CD14-positive monocyte (primary cell): ENCODE results near the gene ATG4C. TPM values are rescaled to one million over a fixed set of nuclear protein-coding genes. Genes with fewer than 3 reads are reported as not detected.

Experiments
- DNase-seq, 3 donors: peaks; one replicate each; pipeline ENCODE4 v3.0.0-alpha.2; 2011 to 2022
- H2AFZ ChIP-seq: 2 replicates; pipeline ENCODE4 v1.6.0; 2012; ENCODE audit warnings: mild to moderate bottlenecking, low read depth, low read length, inconsistent platforms; ENCODE audit not compliant: insufficient read depth, poor library complexity, severe bottlenecking
- H3K27ac ChIP-seq, 2 donors: 1 replicate in 1 of 2; 2 replicates in 1 of 2; pipeline ENCODE4 v1.5.1; 2012 to 2013; ENCODE audit warnings: low read length in 2 of 2, control low read depth in 1 of 2, inconsistent platforms in 1 of 2, low read depth in 1 of 2, mild to moderate bottlenecking in 1 of 2
- H3K27me3 ChIP-seq, 2 donors: one replicate each; pipeline versions ENCODE4 v1.6.0 to v1.6.1; 2011 to 2013; ENCODE audit warnings: low read length in 2 of 2; ENCODE audit not compliant: control insufficient read depth in 2 of 2, insufficient read depth in 2 of 2
- H3K36me3 ChIP-seq, 2 donors: replicated peaks in 1 of 2; 1 replicate in 1 of 2; 2 replicates in 1 of 2; pipeline versions ENCODE4 v1.5.1 to v1.6.1; 2012 to 2013; ENCODE audit warnings: low read length in 2 of 2, control low read depth in 1 of 2, inconsistent platforms in 1 of 2, mild to moderate bottlenecking in 1 of 2; ENCODE audit not compliant: insufficient read depth in 2 of 2, control insufficient read depth in 1 of 2
- H3K4me1 ChIP-seq, 2 donors: 1 replicate in 1 of 2; 2 replicates in 1 of 2; pipeline versions ENCODE4 v1.5.1 to v1.6.1; 2012 to 2013; ENCODE audit warnings: low read length in 2 of 2, control low read depth in 1 of 2, inconsistent platforms in 1 of 2, mild to moderate bottlenecking in 1 of 2, moderate library complexity in 1 of 2; ENCODE audit not compliant: insufficient read depth in 2 of 2, control insufficient read depth in 1 of 2
- H3K4me2 ChIP-seq: replicated peaks from 2 replicates; pipeline ENCODE3; 2012; ENCODE audit warnings: low read length, moderate library complexity, mild to moderate bottlenecking; ENCODE audit not compliant: poor library complexity, severe bottlenecking; ENCODE audit errors: extremely low read depth
- H3K4me3 ChIP-seq, 3 experiments: fragments of 200-600 bp in 1 of 3; sonication (generic) in 1 of 3; replicated peaks in 1 of 3; 1 replicate in 2 of 3; 2 replicates in 1 of 3; pipeline ENCODE4 v1.5.1; 2011 to 2013; ENCODE audit warnings: low read length in 3 of 3, mild to moderate bottlenecking in 3 of 3, control low read depth in 2 of 3, low read depth in 2 of 3, inconsistent platforms in 1 of 3, moderate library complexity in 1 of 3
- H3K79me2 ChIP-seq: 2 replicates; pipeline ENCODE4 v1.6.0; 2012; ENCODE audit warnings: mild to moderate bottlenecking, control low read depth, inconsistent platforms, low read length, moderate library complexity; ENCODE audit not compliant: insufficient read depth
- H3K9ac ChIP-seq: 2 replicates; pipeline ENCODE4 v1.6.0; 2017; ENCODE audit warnings: low read length, mild to moderate bottlenecking; ENCODE audit not compliant: insufficient read depth, poor library complexity, severe bottlenecking
- H3K9me3 ChIP-seq, 2 donors: replicated peaks in 1 of 2; 1 replicate in 1 of 2; 2 replicates in 1 of 2; pipeline versions ENCODE4 v1.5.1 to v1.6.1; 2012 to 2013; ENCODE audit warnings: low read length in 2 of 2, control low read depth in 1 of 2; ENCODE audit not compliant: control insufficient read depth in 1 of 2, insufficient read depth in 1 of 2
- H4K20me1 ChIP-seq: 2 replicates; pipeline ENCODE4 v1.6.0; 2012; ENCODE audit warnings: mild to moderate bottlenecking, low read length, control low read depth, moderate library complexity; ENCODE audit not compliant: insufficient read depth
- H3K27ac Mint-ChIP-seq, 7 donors: one replicate each; pipeline ENCODE4 v1.8.0; 2020; ENCODE audit warnings: mild to moderate bottlenecking in 7 of 7, mixed read lengths in 7 of 7, moderate library complexity in 6 of 7, inconsistent platforms in 2 of 7
- H3K27me3 Mint-ChIP-seq, 3 donors: one replicate each; pipeline ENCODE4 v1.8.0; 2021 to 2022; ENCODE audit warnings: low read depth in 3 of 3, mild to moderate bottlenecking in 3 of 3, mixed read lengths in 3 of 3, moderate library complexity in 3 of 3, inconsistent platforms in 1 of 3
- H3K36me3 Mint-ChIP-seq, 2 donors: one replicate each; pipeline ENCODE4 v1.8.0; 2020; ENCODE audit warnings: mixed read lengths in 2 of 2, inconsistent platforms in 1 of 2, mild to moderate bottlenecking in 1 of 2
- H3K4me1 Mint-ChIP-seq: one replicate; pipeline ENCODE4 v1.8.0; 2020; ENCODE audit warnings: mild to moderate bottlenecking, mixed read lengths
- H3K4me3 Mint-ChIP-seq, 2 donors: one replicate each; pipeline ENCODE4 v1.8.0; 2020; ENCODE audit warnings: mild to moderate bottlenecking in 2 of 2, mixed read lengths in 2 of 2, moderate library complexity in 1 of 2
- H3K9me3 Mint-ChIP-seq, 7 donors: one replicate each; pipeline ENCODE4 v1.8.0; 2020 to 2022; ENCODE audit warnings: mixed read lengths in 7 of 7, mild to moderate bottlenecking in 6 of 7, moderate library complexity in 6 of 7, inconsistent platforms in 2 of 7
- CTCF ChIP-seq: fragments of 200-600 bp; IDR thresholded peaks from one replicate; pipeline ENCODE4 v1.8.0; 2022; ENCODE audit warnings: antibody characterized with exemption, mild to moderate bottlenecking
- WGBS: methylation state at CpG from one replicate; pipeline ENCODE4 v1.1.5; 2013; ENCODE audit warnings: missing lambda C conversion rate; ENCODE audit not compliant: insufficient coverage; 5-methylcytosine and 5-hydroxymethylcytosine counted together
- intact Hi-C, 2 donors: fragments of 100-400 bp; cut with micrococcal nuclease; formaldehyde crosslinking; loops; one replicate each; pipeline versions ENCODE4 v1.15.0 to v1.15.1; 2023
- polyA plus RNA-seq, 3 donors: library from polyadenylated mRNA; depleted of rRNA in 1 of 3; unstranded in 2 of 3; stranded (reverse) in 1 of 3; fragments of 300-500 nt in 2 of 3; fragments of >200 nt in 1 of 3; fragmentation: Illumina TruSeq in 2 of 3; gene quantifications; 1 replicate in 2 of 3; 2 replicates in 1 of 3; pipeline ENCODE4 v1.2.3, GENCODE V29; 2012 to 2021

ATG4C gene
- polyA plus RNA-seq, 3 donors, result 5.7 to 19.1 (median 17.5) TPM

DNA sequence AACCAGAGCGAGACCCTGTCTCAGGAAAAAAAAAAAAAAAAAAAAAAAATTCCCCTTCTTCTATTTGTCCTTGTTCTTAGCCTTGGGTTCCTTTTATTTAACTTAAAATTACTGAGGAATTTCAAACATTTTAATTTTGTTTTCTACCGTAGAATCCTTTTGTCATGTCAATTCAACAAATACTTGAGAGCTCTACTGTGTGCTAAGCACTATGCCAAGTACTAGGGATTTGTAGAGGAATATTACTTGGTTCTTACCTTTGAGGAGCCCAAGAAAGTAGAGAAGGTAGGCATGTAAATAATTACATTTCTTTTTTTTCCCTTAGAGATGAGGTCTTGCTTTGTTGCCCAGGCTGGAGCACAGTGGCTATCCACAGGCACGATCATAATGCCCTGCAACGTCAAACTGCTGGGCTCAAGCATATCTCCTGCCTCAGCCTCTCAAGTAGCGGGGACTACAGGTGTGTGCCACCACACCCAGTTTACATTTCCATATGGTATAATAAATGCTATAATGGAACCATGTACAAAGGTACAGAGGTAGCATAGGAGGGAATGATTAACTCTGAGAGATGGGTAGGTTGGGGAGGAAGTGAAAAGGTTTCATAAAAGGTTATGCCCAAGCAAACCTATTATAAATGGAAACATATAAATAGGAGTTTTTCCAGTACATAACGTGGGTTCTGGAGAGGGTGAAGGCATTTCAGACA is 104.0 kb downstream of the ATG4C start:
- no CpG with 5 or more reads among the region's 6 CpGs for WGBS
- Mint-ChIP-seq H3K27ac (peak overlapping the region in 1 of 7 donors; percentile 24), H3K36me3 (no peaks in the 10 kb centered on the region), H3K27me3 (peaks cover 27 to 52% (median 32%) of the 10 kb centered on the region in 3 donors), H3K9me3 (peaks cover 0 to 2% (median 0%) of the 10 kb centered on the region in 7 donors), H3K4me1 (no peaks in the 10 kb centered on the region), H3K4me3 (peak overlapping the region in 1 of 2 donors; percentile 39)
- Histone ChIP-seq H3K9ac (no peak overlapping the region), H3K4me2 (no peak overlapping the region), H3K4me1 (no peaks in the 10 kb centered on the region), H4K20me1 (no peaks in the 10 kb centered on the region), H3K4me3 (no peak overlapping the region), H3K79me2 (no peaks in the 10 kb centered on the region), H3K36me3 (no peaks in the 10 kb centered on the region), H3K27me3 (peaks cover 42 to 58% of the 10 kb centered on the region in 2 donors), H3K9me3 (no peaks in the 10 kb centered on the region), H3K27ac (no peak overlapping the region), H2AFZ (no peak overlapping the region)
- intact Hi-C loops, result no loop called here
- no peak for DNase-seq
- no peak for TF ChIP-seq CTCF

DNA sequence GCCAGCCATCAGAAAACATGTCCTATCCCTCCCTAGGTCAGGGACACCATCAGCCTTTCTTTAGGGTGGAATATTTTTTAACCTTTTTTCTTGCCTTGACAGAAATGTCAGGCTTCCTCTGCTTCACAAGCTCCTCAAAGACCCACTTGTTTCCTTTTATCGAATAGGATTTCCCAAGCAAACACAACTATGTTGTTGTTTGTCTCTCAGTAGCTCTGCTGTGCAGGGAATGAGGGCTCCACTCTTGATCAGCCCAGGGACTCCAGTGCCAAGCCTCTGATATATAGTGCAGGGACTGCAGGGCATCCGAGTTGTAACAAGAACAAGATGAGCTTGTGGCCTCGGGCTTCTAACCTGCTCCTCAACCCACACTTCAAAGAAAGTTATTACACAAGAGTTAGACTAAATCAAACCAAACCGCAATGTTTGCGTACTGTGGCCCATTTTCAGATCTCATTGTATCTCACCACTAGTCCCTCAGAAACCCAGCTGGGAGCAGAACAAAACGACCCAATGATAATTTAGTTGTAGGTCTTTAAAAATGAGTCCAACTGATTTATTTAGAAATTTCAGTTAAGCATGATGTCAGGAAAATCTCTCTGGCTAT is 108.1 kb downstream of the ATG4C start:
- no peaks in the 10 kb centered on the region for H4K20me1 ChIP-seq
- intact Hi-C loops, result no loop called here
- no peak overlapping the region for H3K4me3 ChIP-seq
- H3K4me2 ChIP-seq, result no peak overlapping the region
- H3K9me3 Mint-ChIP-seq, result peaks cover 0 to 2% (median 0%) of the 10 kb centered on the region in 7 donors
- H3K4me3 Mint-ChIP-seq, result no peak overlapping the region
- no peaks in the 10 kb centered on the region for H3K36me3 Mint-ChIP-seq
- H3K4me1 ChIP-seq, result no peaks in the 10 kb centered on the region
- peaks cover 12 to 26% of the 10 kb centered on the region in 2 donors for H3K27me3 ChIP-seq
- TF ChIP-seq CTCF, result no peak
- no peaks in the 10 kb centered on the region for H3K79me2 ChIP-seq
- H3K9ac ChIP-seq, result no peak overlapping the region
- 93% methylated on average over 3 of the region's 6 CpGs for WGBS
- H3K4me1 Mint-ChIP-seq, result no peaks in the 10 kb centered on the region
- no peaks in the 10 kb centered on the region for H3K36me3 ChIP-seq
- DNase-seq, result no peak
- H2AFZ ChIP-seq, result no peak overlapping the region
- no peaks in the 10 kb centered on the region for H3K9me3 ChIP-seq
- peaks cover 8 to 44% (median 9%) of the 10 kb centered on the region in 3 donors for H3K27me3 Mint-ChIP-seq
- no peak overlapping the region for H3K27ac ChIP-seq
- H3K27ac Mint-ChIP-seq, result no peak overlapping the region
